Measurements from ENCODE around the gene ARL2BP. TPM values are rescaled to one million over a fixed set of nuclear protein-coding genes. Genes with fewer than 3 reads are reported as not detected.

The ARL2BP gene
- total and polyA plus RNA-seq, 5 donors: 44.8 to 58.4 (median 51.6) TPM

- intact Hi-C loops (cut with DNase I): no loop called here
- 82% methylated on average over 10 of the region's 10 CpGs for WGBS
- no peaks in the 10 kb centered on the region for H3K4me1 ChIP-seq (ENCODE audit: control insufficient read depth, insufficient read depth, low read length)
- no peak overlapping the region for H3K27ac ChIP-seq (ENCODE audit: low read length)
- no peak overlapping the region for H3K4me3 ChIP-seq (ENCODE audit: low read length)
- H3K9me3 ChIP-seq (ENCODE audit: control insufficient read depth, low read length): no peaks in the 10 kb centered on the region
- ATAC-seq (no peak), DNase-seq (no peak)
- H3K27me3 ChIP-seq (ENCODE audit: control insufficient read depth, insufficient read depth): no peaks in the 10 kb centered on the region
These were observed 10.8 kb downstream of the ARL2BP start for GRCh38 chr16:57255686-57256415.

GRCh38 chr16:57256601-57257395 is 11.7 kb downstream of the ARL2BP start:
- no peak for ATAC-seq
- DNase-seq: no peak
- no peak overlapping the region for H3K4me3 ChIP-seq (ENCODE audit: low read length)
- H3K4me1 ChIP-seq (ENCODE audit: control insufficient read depth, insufficient read depth, low read length): no peaks in the 10 kb centered on the region
- no peaks in the 10 kb centered on the region for H3K9me3 ChIP-seq (ENCODE audit: control insufficient read depth, low read length)
- H3K27ac ChIP-seq (ENCODE audit: low read length): no peak overlapping the region
- intact Hi-C loops (cut with DNase I): no loop called here
- H3K27me3 ChIP-seq (ENCODE audit: control insufficient read depth, insufficient read depth): no peaks in the 10 kb centered on the region
- 83% methylated on average over 16 of the region's 16 CpGs for WGBS

- Histone ChIP-seq H3K27ac (ENCODE audit: low read length) (no peak overlapping the region), H3K27me3 (ENCODE audit: control insufficient read depth, insufficient read depth) (no peaks in the 10 kb centered on the region), H3K4me1 (ENCODE audit: control insufficient read depth, insufficient read depth, low read length) (no peaks in the 10 kb centered on the region), H3K4me3 (ENCODE audit: low read length) (no peak overlapping the region), H3K9me3 (ENCODE audit: control insufficient read depth, low read length) (no peaks in the 10 kb centered on the region)
- ATAC-seq (no peak), DNase-seq (no peak)
- intact Hi-C loops (cut with DNase I): no loop called here
- 84% methylated on average over 13 of the region's 13 CpGs for WGBS
These were observed 12.5 kb downstream of the ARL2BP start for GRCh38 chr16:57257455-57258070.

- ATAC-seq (no peak), DNase-seq (no peak)
- Histone ChIP-seq H3K27ac (ENCODE audit: low read length) (no peak overlapping the region), H3K4me3 (ENCODE audit: low read length) (no peak overlapping the region), H3K27me3 (ENCODE audit: control insufficient read depth, insufficient read depth) (no peaks in the 10 kb centered on the region), H3K4me1 (ENCODE audit: control insufficient read depth, insufficient read depth, low read length) (no peaks in the 10 kb centered on the region), H3K9me3 (ENCODE audit: control insufficient read depth, low read length) (no peaks in the 10 kb centered on the region)
- WGBS: 94% methylated on average over 18 of the region's 18 CpGs
- intact Hi-C loops (cut with DNase I): no loop called here
These were observed 13.3 kb downstream of the ARL2BP start for GRCh38 chr16:57258226-57258909.

- Histone ChIP-seq H3K27ac (ENCODE audit: low read length) (no peak overlapping the region), H3K4me3 (ENCODE audit: low read length) (no peak overlapping the region), H3K27me3 (ENCODE audit: control insufficient read depth, insufficient read depth) (no peaks in the 10 kb centered on the region), H3K4me1 (ENCODE audit: control insufficient read depth, insufficient read depth, low read length) (no peaks in the 10 kb centered on the region), H3K9me3 (ENCODE audit: control insufficient read depth, low read length) (no peaks in the 10 kb centered on the region)
- ATAC-seq (no peak), DNase-seq (no peak)
- 81% methylated on average over 1 of the region's 1 CpG for WGBS
- intact Hi-C loops (cut with DNase I): no loop called here
These were observed 13.9 kb downstream of the ARL2BP start for GRCh38 chr16:57258910-57259475.

- H3K27ac ChIP-seq (ENCODE audit: low read length): peak overlapping the region; percentile 46
- DNase-seq: no peak
These were observed 15.4 kb downstream of the ARL2BP start for GRCh38 chr16:57260294-57260929.

GRCh38 chr16:57261806-57262205 is 16.7 kb downstream of the ARL2BP start:
- DNase-seq (no peak), ATAC-seq (no peak)
- no peaks in the 10 kb centered on the region for H3K9me3 ChIP-seq (ENCODE audit: control insufficient read depth, low read length)
- intact Hi-C loops (cut with DNase I): no loop called here
- no peak overlapping the region for H3K4me3 ChIP-seq (ENCODE audit: low read length)
- H3K27ac ChIP-seq (ENCODE audit: low read length): no peak overlapping the region
- WGBS: 94% methylated on average over 9 of the region's 9 CpGs
- no peaks in the 10 kb centered on the region for H3K27me3 ChIP-seq (ENCODE audit: control insufficient read depth, insufficient read depth)
- H3K4me1 ChIP-seq (ENCODE audit: control insufficient read depth, insufficient read depth, low read length): no peaks in the 10 kb centered on the region

More at GRCh38 chr16:57260294-57260929, 15.4 kb downstream of the ARL2BP start:
- no peaks in the 10 kb centered on the region for H3K9me3 ChIP-seq (ENCODE audit: control insufficient read depth, low read length)
- 34% methylated on average over 16 of the region's 16 CpGs for WGBS
- no peaks in the 10 kb centered on the region for H3K4me1 ChIP-seq (ENCODE audit: control insufficient read depth, insufficient read depth, low read length)
- H3K27me3 ChIP-seq (ENCODE audit: control insufficient read depth, insufficient read depth): no peaks in the 10 kb centered on the region
- intact Hi-C loops (cut with DNase I): no loop called here
- peak in 1 of 2 donors; percentile 76 for ATAC-seq
- H3K4me3 ChIP-seq (ENCODE audit: low read length): no peak overlapping the region

GRCh38 chr16:57262841-57263540 is 17.9 kb downstream of the ARL2BP start:
- Histone ChIP-seq H3K9me3 (ENCODE audit: control insufficient read depth, low read length) (no peaks in the 10 kb centered on the region), H3K27ac (ENCODE audit: low read length) (no peak overlapping the region), H3K4me1 (ENCODE audit: control insufficient read depth, insufficient read depth, low read length) (no peaks in the 10 kb centered on the region), H3K4me3 (ENCODE audit: low read length) (no peak overlapping the region), H3K27me3 (ENCODE audit: control insufficient read depth, insufficient read depth) (no peaks in the 10 kb centered on the region)
- DNase-seq (no peak), ATAC-seq (no peak)
- WGBS: 80% methylated on average over 17 of the region's 17 CpGs
- intact Hi-C loops (cut with DNase I): no loop called here

- Histone ChIP-seq H3K9me3 (ENCODE audit: control insufficient read depth, low read length) (no peaks in the 10 kb centered on the region), H3K27ac (ENCODE audit: low read length) (no peak overlapping the region), H3K27me3 (ENCODE audit: control insufficient read depth, insufficient read depth) (no peaks in the 10 kb centered on the region), H3K4me3 (ENCODE audit: low read length) (no peak overlapping the region), H3K4me1 (ENCODE audit: control insufficient read depth, insufficient read depth, low read length) (no peaks in the 10 kb centered on the region)
- intact Hi-C loops (cut with DNase I): no loop called here
- no peak for DNase-seq
- no peak for ATAC-seq
- WGBS: 85% methylated on average over 18 of the region's 18 CpGs
These were observed 18.7 kb downstream of the ARL2BP start for GRCh38 chr16:57263541-57264351.

Measured in right cardiac atrium (tissue), 5 donors.